HepG2 (cell line): ENCODE measurements around the gene USP19. TPM values are rescaled to one million over a fixed set of nuclear protein-coding genes. Genes with fewer than 3 reads are reported as not detected.

Experiments
- ATAC-seq: fragments of 200-7000 bp; cut with Tn5 transposase; 3 replicates; pipeline ENCODE4 v1.9.1; 2020; ENCODE audit warnings: mild to moderate bottlenecking, moderate library complexity
- BruUV-seq: library from RNA; stranded (reverse); fragments of 400-500 nt; replicated peaks from 2 replicates; lab custom pipeline; 2021; lab: Mats Ljungman, UMichigan
- CTCF ChIA-PET: fragments of 300-600 bp; formaldehyde crosslinking; extraction: SDS; loops from one replicate; lab custom pipeline; 2021; ENCODE audit warnings: low total read pairs, inconsistent platforms, low intra/inter-chr PET ratio; lab: Yijun Ruan, JAX
- POLR2A ChIA-PET: fragments of 350-600 bp; sonication (Branson Sonifier 250); formaldehyde crosslinking; loops from one replicate; lab custom pipeline; 2020; ENCODE audit warnings: antibody characterized with exemption, inconsistent platforms; lab: Yijun Ruan, JAX
- DNase-seq: peaks from one replicate; pipeline ENCODE4 v3.0.0-alpha.2; 2015; ENCODE audit warnings: low spot score
- FAIRE-seq: peaks from 3 replicates; lab custom pipeline; 2011; peaks lifted over from hg19 to GRCh38; lab: Jason Lieb, UNC
- H2AFZ ChIP-seq: one replicate; pipeline ENCODE4 v1.6.1; 2011; ENCODE audit warnings: low read length, inconsistent platforms
- H3K27ac ChIP-seq: fragments of 300-600 bp; 3 replicates; pipeline ENCODE4 v1.8.0; 2011; ENCODE audit warnings: mixed run types, mild to moderate bottlenecking, mixed read lengths, low read length, inconsistent platforms; ENCODE audit not compliant: insufficient read depth; ENCODE audit errors: extremely low read length
- H3K27me3 ChIP-seq, 2 experiments: fragments of 200-600 bp in 1 of 2; 2 replicates in 1 of 2; 3 replicates in 1 of 2; pipeline versions ENCODE4 v1.6.0 to v1.8.0; 2011; ENCODE audit warnings: low read length in 2 of 2, mild to moderate bottlenecking in 2 of 2, moderate library complexity in 2 of 2, inconsistent platforms in 1 of 2; ENCODE audit not compliant: insufficient read depth in 2 of 2, control insufficient read depth in 1 of 2
- H3K36me3 ChIP-seq, 2 experiments: fragments of 200-600 bp in 1 of 2; replicated peaks in 1 of 2; 2 replicates in 1 of 2; 3 replicates in 1 of 2; pipeline versions ENCODE4 v1.5.1 to v1.8.0; 2011; ENCODE audit warnings: low read length in 2 of 2, inconsistent platforms in 1 of 2; ENCODE audit not compliant: insufficient read depth in 2 of 2, control insufficient read depth in 1 of 2
- H3K4me1 ChIP-seq: 2 replicates; pipeline ENCODE4 v1.5.1; 2012; ENCODE audit warnings: low read length, inconsistent platforms; ENCODE audit not compliant: insufficient read depth
- H3K4me2 ChIP-seq: 2 replicates; pipeline ENCODE4 v1.6.0; 2011; ENCODE audit warnings: low read depth, low read length, inconsistent platforms
- H3K4me3 ChIP-seq, 3 experiments: fragments of 200-600 bp in 1 of 3; sonication (generic), shearing (Covaris generic) in 1 of 3; replicated peaks in 1 of 3; 2 replicates each; pipeline ENCODE4 v1.5.1; 2011 to 2016; ENCODE audit warnings: low read length in 3 of 3, inconsistent platforms in 2 of 3, low read depth in 2 of 3, mild to moderate bottlenecking in 2 of 3, control low read depth in 1 of 3, mixed read lengths in 1 of 3; ENCODE audit not compliant: insufficient read depth in 1 of 3
- H3K79me2 ChIP-seq: one replicate; pipeline ENCODE4 v1.6.1; 2011; ENCODE audit warnings: low read length, inconsistent platforms; ENCODE audit not compliant: insufficient read depth
- H3K9ac ChIP-seq: 2 replicates; pipeline ENCODE4 v1.6.0; 2011; ENCODE audit warnings: mild to moderate bottlenecking, low read depth, low read length, inconsistent platforms; ENCODE audit not compliant: insufficient read depth
- H3K9me3 ChIP-seq: 2 replicates; pipeline ENCODE4 v1.5.1; 2012; ENCODE audit warnings: mild to moderate bottlenecking, low read length
- H4K20me1 ChIP-seq: 2 replicates; pipeline ENCODE4 v1.6.0; 2011; ENCODE audit warnings: inconsistent platforms, mild to moderate bottlenecking, low read length, moderate library complexity; ENCODE audit not compliant: insufficient read depth
- ATF1 ChIP-seq: IDR thresholded peaks from 2 replicates; pipeline ENCODE4 v1.6.1; 2016; ENCODE audit warnings: mild to moderate bottlenecking, control low read depth
- GTF3A ChIP-seq: sonication (generic); formaldehyde crosslinking; conservative IDR thresholded peaks from 2 replicates; pipeline ENCODE4 v1.4.0; 2020; ENCODE audit warnings: mild to moderate bottlenecking, missing genetic modification reagents
- IKZF4 ChIP-seq: sonication (generic); formaldehyde crosslinking; IDR thresholded peaks from 2 replicates; pipeline ENCODE4 v1.5.1; 2020; ENCODE audit warnings: borderline replicate concordance, mild to moderate bottlenecking, low read depth, missing genetic modification reagents; ENCODE audit errors: not compliant biosample characterization
- RFX5 ChIP-seq: IDR thresholded peaks from 2 replicates; pipeline ENCODE4 v1.6.1; 2011; ENCODE audit warnings: low read depth, low read length, improper control_type of control experiment
- TOE1 ChIP-seq: sonication (generic); formaldehyde crosslinking; IDR thresholded peaks from 2 replicates; pipeline ENCODE4 v1.4.0; 2020; ENCODE audit warnings: mild to moderate bottlenecking, missing genetic modification reagents
- ZFYVE20 ChIP-seq: sonication (generic); formaldehyde crosslinking; IDR thresholded peaks from 2 replicates; pipeline ENCODE4 v1.8.0; 2023; ENCODE audit warnings: low read depth, mild to moderate bottlenecking, moderate library complexity, missing genetic modification reagents, borderline replicate concordance
- ZNF552 ChIP-seq: sonication (generic); formaldehyde crosslinking; IDR thresholded peaks from 2 replicates; pipeline ENCODE4 v1.9.0; 2022; ENCODE audit warnings: missing genetic modification reagents, mild to moderate bottlenecking, borderline replicate concordance
- ZNF7 ChIP-seq: IDR thresholded peaks from 2 replicates; pipeline ENCODE4 v1.6.1; 2016; ENCODE audit warnings: missing biosample characterization, missing genetic modification reagents
- WGBS: methylation state at CpG from one replicate; pipeline ENCODE4 v1.1.6; 2017; ENCODE audit warnings: low lambda C conversion rate; 5-methylcytosine and 5-hydroxymethylcytosine counted together
- in situ Hi-C: cut with HindIII; loops from 2 replicates; pipeline ENCODE4 v1.10.0; 2017; ENCODE audit warnings: low pct_unique_long_range_greater_than_20kb; ENCODE audit not compliant: extremely low pct_ligation_motif_present
- intact Hi-C: fragments of 100-400 bp; cut with micrococcal nuclease; formaldehyde crosslinking; loops from one replicate; pipeline ENCODE4 v1.10.0; 2022; ENCODE audit not compliant: unreplicated experiment
- polyA plus RNA-seq, 8 experiments: library from polyadenylated mRNA; depleted of rRNA in 3 of 8; stranded (reverse) in 7 of 8; unstranded in 1 of 8; fragments of >200 nt; fragmentation: Illumina TruSeq in 4 of 8; extraction: Trizol in 4 of 8; gene quantifications; 2 replicates each; pipeline versions ENCODE4 v1.2.1 to v1.2.3, GENCODE V29; 2011 to 2016; ENCODE audit warnings: low read depth in 4 of 8, missing spikeins in 1 of 8, mixed read lengths in 1 of 8; ENCODE audit not compliant: insufficient read depth in 1 of 8
- total RNA-seq, 5 experiments: library from RNA; depleted of rRNA; stranded (reverse); fragments of >200 nt; fragmentation: Illumina TruSeq; extraction: Trizol; gene quantifications; 2 replicates each; pipeline ENCODE4 v1.2.3, GENCODE V29; 2016; ENCODE audit warnings: low read depth in 1 of 5

USP19 gene
- total and polyA plus RNA-seq, 2 of the 13 experiments (the other 11 are each of a cell fraction or from before 2014, with no cell fraction given): 28.3 to 31.7 TPM

DNA sequence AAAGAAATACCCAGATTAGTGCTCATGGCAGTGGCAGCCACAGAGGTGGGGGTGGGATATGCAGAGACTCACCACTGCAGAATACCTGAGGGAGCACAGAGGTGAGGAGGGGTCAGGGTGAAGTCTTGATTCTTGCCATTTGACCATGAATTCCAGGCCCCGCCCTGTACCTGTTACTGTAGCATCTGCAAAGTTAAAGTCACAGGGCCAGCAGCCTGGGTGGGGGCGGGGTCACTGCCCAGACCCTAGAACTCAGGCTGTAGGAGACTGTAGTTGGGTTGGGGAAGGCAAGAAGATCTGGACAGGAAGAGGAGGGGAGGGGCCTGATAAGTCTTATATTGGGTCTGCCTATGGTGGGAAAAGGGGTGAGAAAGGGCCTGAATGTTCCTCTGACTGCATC is 31.0 kb upstream of the USP19 start (continued):
- TF ChIP-seq ZFYVE20 (CRISPR knock-in tag) (no peak), RFX5 (no peak)

DNA sequence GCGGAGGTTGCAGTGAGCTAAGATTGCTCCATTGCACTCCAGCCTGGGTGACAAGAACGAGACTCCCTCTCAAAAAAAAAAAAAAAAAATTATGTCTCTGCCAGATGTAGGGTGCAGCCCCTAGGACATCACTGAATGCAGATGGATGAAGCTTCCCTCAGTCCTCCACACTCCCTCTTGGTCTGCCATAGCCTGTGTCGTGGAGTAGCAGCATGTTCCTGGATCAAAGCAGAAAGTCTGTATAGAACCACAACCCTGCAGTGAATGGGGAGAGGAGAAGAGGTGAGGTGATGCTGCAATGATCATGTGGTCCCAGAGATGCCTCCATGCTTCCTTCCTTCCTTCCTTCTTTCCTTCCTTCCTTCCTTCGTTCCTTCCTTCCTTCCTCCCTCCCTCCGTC is 27.5 kb upstream of the USP19 start:
- TF ChIP-seq ATF1 (no peak), TOE1 (CRISPR knock-in tag) (no peak), GTF3A (CRISPR knock-in tag) (no peak), ZNF552 (CRISPR knock-in tag) (no peak)
- TF ChIP-seq, all 625 proteins: peak for 0
- in situ Hi-C loops: no loop called here
- no TSS peak for BruUV-seq
- POLR2A ChIA-PET: no interaction called here
- Histone ChIP-seq H3K27me3 (peaks cover 0 to 2% of the 10 kb centered on the region in 2 experiments; a peak in 1 of 5 replicates), H3K4me2 (no peak overlapping the region), H3K27ac (no peak overlapping the region), H4K20me1 (no peaks in the 10 kb centered on the region), H3K9me3 (no peaks in the 10 kb centered on the region), H3K4me3 (no peak overlapping the region), H2AFZ (no peak overlapping the region), H3K36me3 (no peaks in the 10 kb centered on the region), H3K79me2 (no peaks in the 10 kb centered on the region), H3K9ac (no peak overlapping the region), H3K4me1 (no peaks in the 10 kb centered on the region)
- CTCF ChIA-PET: no interaction called here
- DNase-seq (no peak), FAIRE-seq (no peak), ATAC-seq (no peak)
- intact Hi-C loops: no loop called here
- WGBS: 53% methylated on average over 5 of the region's 5 CpGs

DNA sequence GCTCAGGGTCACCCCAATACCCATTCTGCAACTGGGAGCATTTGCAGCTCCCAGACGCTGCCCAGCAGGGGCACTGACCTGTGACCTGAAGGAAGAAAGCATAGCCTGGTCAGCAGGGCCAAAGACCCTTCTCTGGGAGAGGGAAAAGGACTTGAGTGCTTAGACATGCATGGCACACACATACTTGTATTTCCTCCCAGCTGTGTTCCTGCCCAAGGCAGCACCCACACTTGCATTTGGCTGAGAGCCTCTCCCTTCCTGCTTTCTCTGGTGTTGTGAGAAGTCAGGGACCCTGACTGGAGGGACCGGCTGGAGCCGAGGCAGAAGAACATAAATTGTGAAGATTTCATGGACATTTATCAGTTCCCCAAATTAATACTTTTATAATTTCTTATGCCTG is 19.5 kb upstream of the USP19 start:
- Histone ChIP-seq H3K9ac (no peak overlapping the region), H3K4me3 (no peak overlapping the region), H4K20me1 (no peaks in the 10 kb centered on the region), H3K36me3 (no peaks in the 10 kb centered on the region), H3K4me1 (peaks cover 14% of the 10 kb centered on the region), H3K9me3 (no peaks in the 10 kb centered on the region), H3K27ac (no peak overlapping the region), H2AFZ (no peak overlapping the region), H3K27me3 (peaks cover 0 to 3% of the 10 kb centered on the region in 2 experiments; a peak in 1 of 5 replicates), H3K79me2 (no peaks in the 10 kb centered on the region), H3K4me2 (no peak overlapping the region)
- BruUV-seq: no TSS peak
- TF ChIP-seq ZNF7 (peak; percentile 55; the same call in 1 of the 2 replicates), IKZF4 (no peak)
- 69% methylated on average over 2 of the region's 3 CpGs for WGBS
- no peak for FAIRE-seq
- in situ Hi-C loops (no loop called here), intact Hi-C loops (no loop called here)
- CTCF ChIA-PET: no interaction called here
- no peak for ATAC-seq
- DNase-seq: no peak
- POLR2A ChIA-PET: no interaction called here
